NCI-H2081 (cell line): ENCODE results near the gene ZFPL1.
"Not testable (repeated sequence)": the region's sequence is repeated elsewhere in the genome, so short reads cannot be mapped to it uniquely, and the experiment has no call there.

Experiments used
- DNase-seq, 2 experiments: peaks; one replicate each; lab custom pipeline; 2025; lab: John Stamatoyannopoulos, UW

Gene ZFPL1

DNA sequence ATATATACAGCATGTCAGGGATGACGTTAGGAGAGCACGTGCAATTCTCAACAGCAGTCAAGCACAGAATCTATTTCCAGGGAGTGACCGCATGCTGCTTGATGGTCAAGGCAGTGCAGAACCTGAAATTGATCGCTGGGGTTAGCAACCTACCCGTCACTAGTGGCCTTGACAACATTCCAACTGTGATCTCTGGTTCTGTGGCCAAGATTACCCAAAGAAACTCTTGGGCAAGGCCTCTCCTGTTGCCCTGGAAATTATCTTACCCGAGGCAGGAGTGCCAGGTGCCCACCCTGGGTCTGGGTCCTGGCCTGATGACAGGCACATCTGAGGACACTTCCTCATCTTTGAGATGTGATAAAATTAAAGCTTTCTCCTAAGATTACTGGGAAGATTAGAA, 29.8 kb downstream of the ZFPL1 start:
- DNase-seq = no peak

GRCh38 chr11:65114538-65115171, 30.6 kb downstream of the ZFPL1 start:
- DNase-seq = no peak

GRCh38 chr11:65115361-65116082, 31.5 kb downstream of the ZFPL1 start:
- no peak for DNase-seq

- DNase-seq = peak; percentile 51 to 69
Observed at GRCh38 chr11:65116370-65117205, 32.6 kb downstream of the ZFPL1 start.

DNA sequence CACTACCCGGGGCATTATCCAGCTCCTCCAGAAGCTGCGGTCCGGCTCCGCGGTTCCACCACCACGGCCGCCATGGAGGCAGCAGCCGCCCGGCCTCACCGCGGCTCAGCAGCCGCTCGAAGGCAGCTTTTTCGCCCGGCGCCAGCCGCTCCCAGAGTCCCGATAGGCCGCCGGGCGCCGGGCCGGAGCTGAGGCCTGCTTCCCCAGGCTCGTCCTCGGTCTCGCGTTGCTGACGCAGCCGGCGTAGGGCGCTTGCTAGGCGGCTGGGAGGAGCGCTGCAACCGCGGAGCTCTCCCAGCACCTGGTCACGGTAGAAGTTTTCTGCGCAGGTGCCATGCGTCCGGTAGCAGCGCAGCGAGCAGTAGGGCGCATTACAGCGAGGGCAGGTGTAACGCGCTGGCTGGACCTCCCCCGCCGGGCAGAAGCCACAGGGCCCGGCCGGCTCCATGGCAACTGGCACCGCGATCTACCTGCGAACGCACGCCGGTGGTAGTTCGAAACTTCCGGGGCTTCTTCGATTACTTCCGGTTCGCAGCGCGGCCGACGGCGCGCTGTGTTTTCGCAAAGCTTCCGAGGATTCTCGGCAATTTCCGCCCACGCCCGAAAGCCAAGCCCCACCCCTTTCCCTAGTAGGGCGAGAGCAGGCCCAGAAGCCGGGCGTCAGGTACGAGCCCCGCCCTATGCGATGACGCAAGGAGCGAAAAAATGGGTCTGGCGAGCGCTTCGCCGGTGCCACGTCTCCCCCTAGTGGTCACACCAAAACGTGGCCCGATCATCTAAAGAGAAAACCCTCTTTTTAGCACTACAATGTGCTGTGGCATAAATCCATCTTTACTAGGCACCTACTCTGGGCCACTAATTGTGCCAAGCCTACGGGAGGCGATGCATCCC, 33.4 kb downstream of the ZFPL1 start, which contains the start of gene ZNHIT2:
ZNHIT2 (minus strand) TSS at position 496 of the 891 bp plus-strand sequence; CDS start at position 448, 48 bp downstream.
- peak; percentile 99 for DNase-seq

GRCh38 chr11:65118097-65118837, 34.2 kb downstream of the ZFPL1 start:
- no peak for DNase-seq

- not testable (repeated sequence) for DNase-seq
Observed at GRCh38 chr11:65118891-65119669, 35.1 kb downstream of the ZFPL1 start.

- DNase-seq = no peak
Observed at GRCh38 chr11:65119670-65119995, 35.6 kb downstream of the ZFPL1 start.

- no peak for DNase-seq
Observed at GRCh38 chr11:65120831-65121230, 36.8 kb downstream of the ZFPL1 start.

- no peak for DNase-seq
Observed at GRCh38 chr11:65121447-65121864, 37.4 kb downstream of the ZFPL1 start.

GRCh38 chr11:65121865-65122696, 38.1 kb downstream of the ZFPL1 start, which contains the start of the genes FAU and MRPL49:
TSS of gene FAU (minus strand) at chr11:65122134. CDS start at chr11:65121813, 321 bp downstream.
TSS of gene MRPL49 (plus strand) at chr11:65122321. CDS start at chr11:65122347, 26 bp downstream.
- DNase-seq = peak; percentile 97 to 98

DNA sequence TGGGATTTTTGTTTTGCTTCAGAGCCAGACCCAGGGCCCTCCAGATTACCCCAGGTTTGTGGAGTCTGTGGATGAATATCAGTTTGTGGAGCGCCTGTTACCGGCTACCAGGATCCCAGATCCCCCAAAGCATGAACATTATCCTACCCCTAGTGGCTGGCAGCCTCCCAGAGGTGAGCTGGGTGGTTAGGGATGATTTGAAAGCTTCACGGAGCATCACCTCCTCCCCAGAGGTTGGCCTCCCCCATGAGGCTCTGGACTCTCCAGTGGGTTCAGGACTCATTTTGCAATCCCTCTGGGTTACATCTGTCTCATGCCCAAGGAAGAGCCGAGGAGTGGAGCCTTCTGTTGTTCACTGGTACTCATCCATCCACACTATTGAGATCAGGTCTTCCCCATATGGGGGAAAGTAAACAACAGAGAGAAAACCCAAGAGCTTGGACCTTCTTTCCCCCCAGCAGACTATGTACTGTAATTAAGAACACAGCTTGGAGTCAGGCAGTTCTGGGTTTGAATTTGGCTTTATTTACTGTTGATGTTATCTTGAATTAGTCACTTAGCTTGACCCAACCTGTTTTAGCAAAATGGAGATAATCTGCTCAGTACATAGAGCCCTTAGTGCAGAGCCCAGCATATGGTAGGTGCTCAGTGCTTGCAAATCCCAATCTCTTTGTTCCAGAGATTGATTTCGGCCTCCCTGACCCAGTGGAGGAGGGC, 40.6 kb downstream of the ZFPL1 start:
- no peak for DNase-seq

- no peak for DNase-seq
Observed at GRCh38 chr11:65125197-65126056, 41.4 kb downstream of the ZFPL1 start.

DNA sequence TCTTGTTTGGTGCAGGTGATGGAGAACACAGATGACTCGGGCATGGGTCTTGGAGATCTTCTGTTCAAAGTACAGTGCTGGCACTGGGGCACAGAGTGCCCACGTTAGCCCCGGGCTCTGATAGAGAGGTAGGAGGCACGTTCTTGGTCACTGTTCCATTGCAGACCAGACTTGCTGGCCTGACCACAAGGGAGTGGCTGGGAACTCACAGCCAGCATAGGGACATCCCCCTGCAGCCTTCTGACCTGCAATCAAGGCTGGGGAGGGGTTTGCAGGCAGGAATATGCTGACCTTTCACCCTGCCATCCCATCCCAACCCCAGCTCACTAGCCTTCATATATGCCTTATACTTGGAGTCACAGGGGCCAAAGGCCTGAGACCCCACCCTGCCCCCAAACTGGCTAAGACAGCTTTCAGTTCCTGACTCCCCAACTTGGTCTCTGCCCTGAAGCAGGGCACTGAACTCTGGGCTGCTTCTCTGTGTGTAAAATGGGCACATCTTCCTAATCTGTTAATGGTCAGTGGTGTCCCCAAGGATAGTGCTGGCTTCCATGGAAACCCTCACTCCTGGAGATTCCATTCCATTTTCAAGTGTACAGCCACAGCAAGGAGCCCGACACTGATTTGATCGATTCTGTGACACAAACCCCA, 42.7 kb downstream of the ZFPL1 start:
- DNase-seq = no peak

- DNase-seq = no peak
Observed at GRCh38 chr11:65127473-65128181, 43.6 kb downstream of the ZFPL1 start.
